Stimulated activated CD8-positive, alpha-beta memory T cell treated with anti-CD3 and anti-CD28 coated beads, Interleukin-7, amount 100 ng/mL, for 24 hours (primary cell): ENCODE results near the gene GATM.
"Not testable (repeated sequence)": the region's sequence is repeated elsewhere in the genome, so short reads cannot be mapped to it uniquely, and the experiment has no call there.

Experiments used
- DNase-seq: peaks from one replicate; pipeline ENCODE4 v3.0.0-alpha.2; 2020; ENCODE audit warnings: low read depth

Gene GATM

DNA sequence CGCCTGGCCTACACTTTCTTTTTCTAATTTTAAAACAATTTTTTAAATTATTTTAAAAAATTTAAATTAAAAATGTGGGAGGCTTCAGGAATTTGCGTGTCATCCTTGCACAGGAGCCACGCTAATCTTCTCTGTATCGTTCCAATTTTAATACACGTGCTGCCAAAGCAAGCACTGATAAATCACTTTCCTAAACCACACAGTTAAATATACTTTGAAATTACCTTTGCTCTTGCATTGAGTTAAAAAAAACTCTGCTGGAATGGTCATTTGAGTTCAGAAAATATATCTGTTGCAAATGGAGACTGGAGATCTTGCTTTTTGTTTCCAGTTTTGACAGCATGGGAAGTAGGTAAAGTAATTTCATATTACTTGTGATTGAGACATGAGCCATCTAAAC lies 23.6 kb downstream of the GATM start:
- no peak for DNase-seq

DNA sequence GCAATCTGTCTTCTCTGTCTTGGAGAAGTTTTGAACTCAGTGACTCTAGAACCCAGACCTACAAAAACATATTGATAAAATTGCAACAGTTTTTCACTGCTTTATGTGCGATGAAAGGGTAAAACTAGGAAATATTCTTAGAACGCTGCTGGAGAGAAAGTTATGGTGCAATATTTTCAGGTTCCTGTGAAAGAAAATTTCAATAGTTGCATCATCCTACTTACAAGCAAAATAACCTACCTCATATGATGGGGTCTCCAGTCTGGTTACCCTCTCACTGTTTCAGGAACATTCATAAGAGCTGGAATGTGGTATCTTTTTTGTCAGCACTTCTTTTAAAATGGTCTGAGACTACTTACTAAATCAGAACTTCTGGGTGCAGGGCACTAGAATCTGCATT lies 27.1 kb downstream of the GATM start:
- DNase-seq = no peak

DNA sequence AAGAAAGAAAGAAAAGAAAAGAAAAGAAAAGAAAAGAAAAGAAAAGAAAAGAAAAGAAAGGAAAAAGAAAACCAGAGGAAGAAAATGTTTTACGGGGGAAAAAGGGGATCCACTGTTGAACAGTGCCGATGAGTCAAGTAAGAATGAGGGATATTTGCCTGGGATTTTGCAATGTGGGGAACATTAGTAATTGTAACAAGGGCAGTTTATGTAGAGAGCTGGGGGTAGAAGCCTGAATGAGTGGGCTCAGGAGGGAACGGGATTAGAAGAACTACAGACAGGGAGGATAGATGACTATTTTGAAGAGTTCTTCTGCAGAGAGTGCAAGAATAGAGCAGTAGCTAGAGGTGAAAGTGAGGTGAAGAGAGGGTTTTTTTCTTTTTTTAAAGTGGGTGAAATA lies 28.7 kb downstream of the GATM start:
- no peak for DNase-seq

DNA sequence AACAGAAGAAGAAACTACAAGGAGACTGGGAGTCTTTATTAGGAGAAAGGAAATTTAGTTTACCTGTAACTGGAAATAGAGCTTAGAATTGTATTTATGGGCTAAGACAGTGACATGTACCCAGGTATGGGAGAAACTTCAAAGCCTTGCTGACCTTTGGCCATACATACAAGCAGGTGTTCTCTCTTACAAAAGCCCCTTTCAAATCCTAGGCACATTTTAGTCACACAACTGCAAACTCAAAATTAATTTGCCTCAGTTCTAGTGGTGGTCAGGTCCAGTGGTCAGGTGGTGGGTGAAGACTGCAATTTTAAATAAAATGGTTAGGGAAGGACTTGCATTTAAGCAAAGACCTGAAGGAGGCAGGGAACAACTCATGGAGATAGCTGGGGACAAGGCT lies 30.4 kb downstream of the GATM start:
- DNase-seq = no peak

DNA sequence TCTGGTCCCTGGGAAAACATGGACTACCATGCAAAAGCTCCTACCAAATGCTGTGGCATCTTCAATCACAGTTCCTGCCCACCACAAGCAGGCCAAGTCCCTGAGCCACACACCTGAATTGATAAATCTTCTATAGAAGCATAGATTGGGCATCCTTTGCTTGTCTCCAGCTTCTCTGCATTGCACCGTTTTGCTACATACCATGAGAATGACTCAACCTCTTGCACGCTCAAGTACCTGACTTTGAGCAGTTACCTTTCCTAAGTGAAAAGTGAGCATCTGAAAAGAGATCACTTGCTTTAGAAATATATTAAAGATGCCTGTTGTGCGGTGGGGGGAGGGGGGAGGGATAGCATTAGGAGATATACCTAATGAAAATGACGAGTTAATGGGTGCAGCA lies 31.3 kb downstream of the GATM start:
- DNase-seq = no peak

DNA sequence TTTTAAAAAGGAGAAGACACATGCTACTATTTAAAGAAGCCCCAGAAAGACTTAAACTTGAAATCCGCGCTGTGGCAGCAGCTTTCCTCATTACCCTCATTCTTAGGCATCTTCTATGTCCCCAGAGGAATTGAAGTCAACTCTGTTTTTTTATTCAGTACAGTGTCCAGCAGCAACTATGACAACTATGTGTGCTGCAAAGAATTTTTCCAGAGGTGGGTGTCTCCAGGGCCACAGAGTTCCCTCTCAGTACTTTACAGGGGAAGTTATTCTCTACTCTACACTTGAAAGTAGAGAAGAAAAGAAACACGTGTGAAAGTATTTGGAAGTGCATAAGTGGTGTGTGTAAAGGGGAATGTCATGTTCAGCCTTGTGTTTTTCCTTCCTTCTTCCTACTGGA lies 32.0 kb downstream of the GATM start:
- DNase-seq = no peak

DNA sequence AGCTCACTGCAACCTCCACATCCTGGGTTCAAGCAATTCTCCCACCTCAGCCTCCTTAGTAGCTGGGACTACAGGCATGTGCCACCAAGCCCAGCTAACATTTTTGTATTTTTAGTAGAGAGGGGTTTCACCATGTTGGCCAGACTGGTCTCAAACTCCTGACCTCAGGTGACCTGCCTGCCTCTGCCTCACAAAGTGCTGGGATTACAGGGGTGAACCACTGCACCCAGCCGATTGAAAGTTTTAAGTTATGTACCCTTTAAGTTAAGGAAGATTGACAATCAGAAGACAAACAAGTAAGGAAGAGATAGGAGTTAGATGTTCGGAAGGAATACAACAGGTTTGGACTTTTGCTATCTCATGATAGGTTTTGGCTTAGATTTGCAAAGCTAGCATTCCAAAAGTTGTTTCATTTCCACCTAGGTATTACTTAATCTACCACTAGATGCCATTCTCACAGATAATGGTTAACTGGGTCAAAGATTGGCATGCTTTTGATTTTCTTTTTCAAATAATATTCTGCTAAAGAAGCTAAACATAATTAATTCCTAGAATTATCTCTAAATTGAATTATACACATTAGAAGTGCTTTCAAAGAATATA lies 35.0 kb downstream of the GATM start:
- DNase-seq = no peak

DNA sequence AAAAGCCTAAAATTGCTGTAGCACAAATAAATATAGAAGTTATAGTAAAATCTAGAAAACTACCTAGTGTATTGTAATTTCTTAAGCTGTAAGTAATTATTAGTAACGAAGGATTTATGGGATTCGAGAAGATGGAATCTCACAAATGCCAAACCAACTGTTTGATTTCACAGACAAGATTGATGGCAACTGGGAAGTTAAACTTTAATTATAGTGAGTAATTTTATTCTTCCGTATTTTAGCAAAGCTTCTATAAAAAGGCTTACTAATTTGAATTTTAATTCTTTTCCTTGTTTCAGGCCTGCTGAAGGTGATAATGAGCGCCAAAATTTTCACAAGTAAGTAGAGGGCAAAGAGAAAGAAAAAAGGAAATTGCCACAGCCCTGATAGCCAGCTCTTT lies 36.6 kb downstream of the GATM start:
- DNase-seq = no peak

DNA sequence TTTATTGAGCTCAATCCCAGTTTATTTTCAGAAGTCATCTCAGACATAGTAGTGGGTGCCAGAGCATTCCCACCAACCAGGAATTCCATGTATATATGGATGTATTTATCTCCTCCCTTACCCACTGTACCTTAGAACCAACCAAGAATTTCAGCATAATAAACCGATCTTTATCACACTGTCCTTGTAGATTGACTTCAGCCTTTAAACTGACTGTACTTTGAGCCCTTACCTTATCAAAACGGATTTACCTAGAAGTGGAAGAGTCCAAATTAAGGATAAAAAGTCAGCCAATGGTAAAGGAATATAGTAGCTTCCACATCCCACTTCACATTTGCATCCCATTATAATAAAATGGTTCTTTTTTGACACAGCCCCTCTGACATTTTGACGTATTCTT lies 37.9 kb downstream of the GATM start:
- DNase-seq = no peak

DNA sequence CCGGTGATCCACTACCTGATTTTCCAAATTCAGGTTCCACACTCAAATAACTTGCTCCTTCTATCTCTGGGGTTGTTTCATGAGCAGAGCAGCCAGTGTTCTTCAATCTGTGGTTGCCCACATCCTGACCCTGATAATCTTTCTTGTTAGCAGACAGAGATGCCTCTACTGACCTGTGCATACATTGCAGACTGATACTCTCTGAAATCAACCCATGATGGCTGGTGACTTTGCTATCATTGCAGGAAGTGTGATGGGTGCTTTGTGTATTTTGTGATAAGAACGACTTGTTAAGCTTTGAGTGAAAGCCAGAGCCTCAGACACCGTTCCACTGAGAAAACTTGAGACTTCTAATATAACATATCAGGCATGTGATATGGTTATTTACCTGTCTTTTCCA lies 39.9 kb downstream of the GATM start:
- no peak for DNase-seq

DNA sequence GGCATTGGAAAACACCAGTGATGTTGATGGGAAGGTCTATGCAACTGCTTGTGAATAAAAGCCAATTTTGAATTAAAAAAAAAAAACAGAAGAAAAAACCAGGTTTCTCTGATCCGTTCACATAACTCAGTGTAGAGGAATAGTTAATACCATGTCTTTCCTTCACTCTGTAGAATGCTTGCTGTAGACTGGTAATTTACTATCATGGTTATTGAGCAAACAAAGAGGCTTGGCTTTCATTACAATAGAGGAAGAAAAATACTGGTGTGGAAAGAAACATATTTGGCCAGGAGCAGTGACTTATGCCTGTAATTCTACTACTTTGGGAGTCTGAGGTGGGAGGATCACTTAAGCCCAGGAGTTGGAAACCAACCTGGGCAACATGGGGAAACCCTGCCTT lies 41.1 kb downstream of the GATM start:
- DNase-seq = no peak

DNA sequence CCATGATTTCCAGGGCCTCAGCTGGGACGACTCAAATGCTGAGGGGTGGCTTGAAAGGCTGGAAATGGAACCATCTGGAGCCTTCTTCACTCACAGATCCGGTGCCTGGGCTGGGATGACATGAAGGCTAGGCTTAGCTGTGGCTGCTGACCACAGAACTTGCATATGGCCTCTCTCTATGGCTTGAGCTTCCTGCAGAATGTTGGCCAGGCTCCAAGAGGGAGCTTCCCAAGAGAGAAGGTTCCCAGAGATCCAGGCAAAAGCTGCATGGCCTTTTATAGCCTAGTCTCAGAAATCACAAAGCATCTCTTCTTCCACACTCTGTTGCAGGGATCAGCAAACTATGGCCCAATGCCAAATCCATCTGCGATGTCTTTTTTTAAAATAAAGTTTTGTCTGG lies 44.8 kb downstream of the GATM start:
- no peak for DNase-seq

DNA sequence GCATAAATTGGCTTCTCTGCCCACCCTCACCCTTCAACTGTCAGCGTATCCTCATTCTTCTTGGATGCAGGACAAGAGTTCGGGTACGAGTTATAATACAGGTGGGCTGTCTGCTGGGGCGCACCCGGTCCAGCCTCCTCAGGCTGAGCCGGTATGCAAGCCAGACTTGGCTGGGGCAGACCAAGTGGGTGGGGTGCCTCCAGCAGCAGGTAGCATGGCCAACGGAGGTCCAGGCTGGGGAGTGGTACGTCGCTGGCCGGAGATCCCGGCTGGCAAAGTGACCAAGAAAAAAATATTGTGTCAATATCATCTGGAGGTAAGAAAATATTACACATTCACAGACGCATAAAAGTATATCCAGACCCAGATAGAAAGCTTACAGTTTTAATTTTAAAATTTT lies 45.6 kb downstream of the GATM start:
- no peak for DNase-seq

DNA sequence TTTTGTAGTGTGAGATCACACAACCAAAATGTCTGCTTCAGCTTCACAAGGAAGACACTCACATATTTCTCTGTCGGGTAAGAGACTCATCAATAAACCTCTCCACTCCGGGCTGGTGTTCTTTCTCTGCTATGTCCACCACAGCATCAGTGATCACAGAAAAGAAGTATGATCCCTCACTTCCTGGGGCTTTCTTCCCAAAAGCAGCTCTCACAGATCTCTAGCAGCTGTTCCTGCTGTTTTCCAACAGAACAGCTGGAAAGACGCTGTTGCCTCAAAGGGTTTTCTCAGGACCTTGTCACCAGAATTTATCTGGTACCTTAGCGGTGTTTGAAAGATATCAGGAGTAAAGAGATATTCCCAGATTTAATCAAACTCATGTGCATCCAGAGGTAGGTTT lies 46.4 kb downstream of the GATM start:
- no peak for DNase-seq

DNA sequence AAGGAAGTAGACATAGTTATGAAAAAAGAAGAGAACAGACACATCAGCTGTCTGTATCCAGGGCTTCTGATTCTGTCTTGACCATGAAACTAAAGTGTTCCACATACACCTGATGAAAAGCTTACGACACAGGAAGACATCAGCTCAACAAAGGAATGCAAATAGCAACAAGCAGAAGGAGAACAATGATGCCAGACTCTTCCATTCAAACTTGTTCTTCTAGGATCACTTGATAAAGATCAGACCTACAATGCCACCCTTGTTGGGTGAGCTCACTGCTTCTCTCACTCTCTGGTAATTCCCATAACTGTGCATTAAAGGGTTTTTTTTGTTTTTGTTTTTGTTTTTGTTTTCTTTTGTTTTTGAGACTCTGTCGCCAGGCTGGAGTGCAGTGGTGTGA lies 49.7 kb downstream of the GATM start:
- no peak for DNase-seq

DNA sequence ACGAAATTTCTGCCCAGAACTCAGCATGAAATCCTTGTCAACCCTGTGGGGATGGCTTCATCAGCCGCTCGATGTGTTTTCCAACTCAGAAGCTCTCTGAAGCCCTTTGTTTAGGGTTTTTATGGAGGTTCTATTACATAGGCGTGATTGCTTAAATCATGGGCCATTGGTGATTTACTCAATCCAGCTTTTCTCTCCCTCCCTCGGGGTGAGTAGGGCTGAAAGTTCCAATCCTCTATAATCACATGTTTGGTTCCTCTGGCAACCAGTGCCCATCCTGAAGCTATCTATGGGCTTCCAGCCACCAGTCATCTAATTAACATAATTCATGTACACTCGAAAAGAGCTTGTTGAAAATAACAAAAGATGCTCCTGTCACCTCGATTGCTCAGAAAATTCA lies 51.6 kb downstream of the GATM start:
- DNase-seq = no peak

DNA sequence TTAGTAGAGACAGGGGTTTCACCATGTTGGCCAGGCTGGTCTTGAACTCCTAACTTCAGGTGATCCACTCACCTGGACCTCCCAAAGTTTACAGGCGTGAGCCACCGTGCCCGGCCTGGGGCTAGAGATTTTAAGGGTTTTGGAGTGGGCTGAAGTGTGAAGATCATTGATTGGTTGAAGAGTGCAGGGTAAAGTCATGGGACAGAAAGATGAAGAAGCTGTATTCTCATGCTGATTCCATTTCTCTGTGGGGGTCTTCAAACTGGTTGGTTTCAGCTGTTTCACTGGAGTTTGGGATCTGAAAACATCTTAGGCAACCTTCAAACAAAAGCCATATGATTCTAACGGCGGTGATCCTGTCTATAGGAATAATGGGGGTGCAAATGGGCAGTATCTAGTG lies 52.1 kb downstream of the GATM start:
- no peak for DNase-seq

DNA sequence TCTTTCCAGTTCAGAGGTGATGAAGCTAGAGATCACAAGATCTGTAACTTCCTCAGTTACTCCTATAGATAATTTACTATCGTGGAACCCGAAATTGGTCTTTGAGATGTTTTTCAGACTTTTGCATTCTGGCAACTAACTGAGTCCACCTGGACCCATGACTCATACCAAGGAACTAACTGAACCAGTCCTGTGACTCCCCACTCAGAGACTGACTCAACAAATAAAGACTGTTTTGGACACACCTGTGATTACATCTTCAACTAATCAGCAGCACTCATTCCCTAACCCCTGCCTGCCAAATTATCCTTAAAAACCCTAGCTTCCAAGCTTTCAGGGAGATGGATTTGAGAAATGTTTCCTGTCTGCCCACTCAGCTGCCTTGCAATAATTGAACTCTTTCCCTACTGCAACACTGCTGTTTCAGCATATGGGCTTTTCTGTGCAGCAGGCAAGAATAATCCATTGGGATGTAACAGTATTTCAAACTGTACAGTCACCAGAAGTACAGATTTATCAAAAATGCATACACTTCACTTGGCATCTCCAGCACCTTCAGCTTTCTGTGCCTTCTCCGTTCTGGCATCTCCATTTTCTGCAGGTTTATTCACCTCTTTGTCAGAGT lies 57.7 kb downstream of the GATM start:
- DNase-seq = no peak

DNA sequence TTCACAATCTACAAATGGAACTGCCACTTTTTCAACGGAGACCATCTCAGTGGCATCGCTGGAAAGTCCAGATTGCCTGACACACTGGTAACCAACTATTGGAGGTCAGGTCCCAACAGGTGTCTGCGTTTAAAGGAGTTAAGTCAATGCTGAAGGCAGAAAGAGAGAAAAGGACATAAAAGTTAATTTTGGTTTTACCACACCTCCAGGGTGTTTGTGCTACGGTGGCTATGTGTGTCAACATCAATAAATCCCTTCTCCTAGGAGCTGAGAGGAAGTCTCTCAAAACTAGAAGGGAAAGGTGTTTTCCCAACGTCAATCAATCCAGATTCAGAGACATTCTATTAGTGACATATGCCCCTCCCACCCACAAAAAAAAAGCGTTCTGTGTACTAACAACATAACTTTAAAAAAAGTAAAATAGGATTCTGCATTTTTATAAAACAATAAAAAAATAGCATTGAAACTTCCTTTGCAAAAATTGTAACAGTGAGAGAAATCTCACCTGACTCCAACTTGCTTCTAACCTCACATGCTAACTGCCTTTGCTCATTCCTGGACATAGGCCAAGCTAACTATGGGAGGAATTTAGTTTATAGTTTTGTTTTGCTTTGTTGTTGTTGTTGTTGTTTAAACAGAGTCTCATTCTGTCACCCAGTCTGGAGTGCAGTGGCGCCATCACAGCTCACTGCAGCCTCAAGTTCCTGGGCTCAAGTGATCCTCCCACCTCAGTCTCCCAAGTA lies 58.7 kb downstream of the GATM start:
- DNase-seq = no peak

DNA sequence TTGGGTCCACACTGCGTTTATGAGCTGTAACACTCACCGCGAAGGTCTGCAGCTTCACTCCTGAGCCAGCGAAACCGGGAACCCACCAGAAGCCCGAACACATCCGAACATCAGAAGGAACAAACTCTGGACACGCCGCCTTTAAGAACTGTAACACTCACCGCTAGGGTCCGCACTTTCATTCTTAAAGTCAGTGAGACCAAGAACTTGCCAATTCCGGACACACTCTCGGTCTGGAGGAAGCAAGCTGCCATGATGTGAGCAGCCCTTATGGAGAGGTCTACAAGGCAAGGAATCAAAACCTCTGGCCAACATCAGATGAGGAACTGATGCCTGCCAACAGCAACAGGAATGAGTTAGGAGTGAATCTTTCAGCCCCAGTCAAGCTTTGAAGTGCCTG lies 63.4 kb downstream of the GATM start:
- DNase-seq = no peak

DNA sequence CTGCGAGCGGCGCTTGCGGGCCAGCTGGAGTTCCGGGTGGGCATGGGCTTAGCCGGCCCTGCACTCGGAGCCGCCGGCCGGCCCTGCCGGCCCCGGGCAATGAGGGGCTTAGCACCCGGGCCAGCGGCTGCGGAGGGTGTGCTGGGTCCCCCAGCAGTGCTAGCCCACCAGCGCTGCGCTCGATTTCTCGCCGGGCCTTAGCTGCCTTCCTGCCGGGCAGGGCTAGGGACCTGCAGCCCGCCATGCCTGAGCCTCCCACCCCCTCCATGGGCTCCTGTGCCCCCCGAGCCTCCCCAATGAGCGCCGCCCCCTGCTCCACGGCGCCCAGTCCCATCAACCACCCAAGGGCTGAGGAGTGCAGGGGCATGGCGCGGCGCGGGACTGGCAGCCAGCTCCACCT lies 64.2 kb downstream of the GATM start:
- not testable (repeated sequence) for DNase-seq
